Left colon (tissue), 2 donors: Measurements from ENCODE around the gene ASB13. TPM values are rescaled to one million over a fixed set of nuclear protein-coding genes. Genes with fewer than 3 reads are reported as not detected.
"Not testable (repeated sequence)": the region's sequence is repeated elsewhere in the genome, so short reads cannot be mapped to it uniquely, and the experiment has no call there.

Experiments
- ATAC-seq: fragments of 200-7000 bp; cut with Tn5 transposase; one replicate; pipeline ENCODE4 v1.9.1; 2020; ENCODE audit warnings: mild to moderate bottlenecking, moderate library complexity
- DNase-seq, 2 donors: peaks; one replicate each; pipeline ENCODE4 v3.0.0-alpha.2; 2020
- intact Hi-C, 2 donors: fragments of 100-400 bp; cut with DNase I in 1 of 2; cut with micrococcal nuclease in 1 of 2; formaldehyde crosslinking; loops; one replicate each; pipeline versions ENCODE4 v1.11.2 to v1.14.0; 2022; cut with DNase I, micrococcal nuclease
- total RNA-seq, 2 donors: library from RNA; stranded (reverse); fragmentation: NEBNext Ultra II Directional; extraction: Animal tissue kit (Norgen Biotek cat#: 25700); gene quantifications; one replicate each; pipeline ENCODE4 v1.2.1, GENCODE V29; 2021
- donor health status: DM: no; HTN: no; CAD: no.
- donor health status: DM: yes; HTN: yes; CAD: no.

Gene ASB13
- total RNA-seq, 2 donors from 2014 or later: 50.7 to 56.3 TPM

- intact Hi-C loops: no loop called here
- no peak for ATAC-seq
- DNase-seq: no peak
These were observed 36.3 kb downstream of the ASB13 start for GRCh38 chr10:5630112-5630436.

- ATAC-seq (peak; percentile 59), DNase-seq (peak; percentile 75 to 90)
- intact Hi-C loops: loop anchor here in 1 of 2 donors (5.0 kb wide), 1 partner anchor 187 kb away; no protein-coding TSS in a partner anchor
These were observed 36.9 kb downstream of the ASB13 start for GRCh38 chr10:5629303-5630111.

GRCh38 chr10:5628451-5629302 is 37.7 kb downstream of the ASB13 start:
- intact Hi-C loops: loop anchor here in 1 of 2 donors (5.0 kb wide), 1 partner anchor 186 kb away; no protein-coding TSS in a partner anchor
- DNase-seq: no peak
- ATAC-seq: peak; percentile 18

GRCh38 chr10:5627486-5628044 is 38.8 kb downstream of the ASB13 start:
- DNase-seq (no peak), ATAC-seq (no peak)
- intact Hi-C loops: loop anchor here in 1 of 2 donors (5.0 kb wide), 1 partner anchor 185 kb away; no protein-coding TSS in a partner anchor

GRCh38 chr10:5625992-5626777 is 40.2 kb downstream of the ASB13 start:
- DNase-seq: no peak
- ATAC-seq: peak; percentile 8
- intact Hi-C loops: loop anchor here (2.0 to 5.0 kb wide), 2 partner anchors 184 to 185 kb away; no protein-coding TSS in a partner anchor

GRCh38 chr10:5624701-5625100 is 41.7 kb downstream of the ASB13 start:
- intact Hi-C loops: loop anchor here (2.0 to 5.0 kb wide), 2 partner anchors 182 to 184 kb away; no protein-coding TSS in a partner anchor
- ATAC-seq: no peak
- no peak for DNase-seq

GRCh38 chr10:5623081-5623748 is 43.2 kb downstream of the ASB13 start:
- intact Hi-C loops: no loop called here
- peak; percentile 92 for ATAC-seq
- peak; percentile 91 to 96 for DNase-seq

- no peak for DNase-seq
- no peak for ATAC-seq
- intact Hi-C loops: no loop called here
These were observed 44.0 kb downstream of the ASB13 start for GRCh38 chr10:5622186-5622960.

- DNase-seq, ATAC-seq, intact Hi-C loops: not testable (repeated sequence)
These were observed 45.0 kb downstream of the ASB13 start for GRCh38 chr10:5621371-5621770.

- no peak for ATAC-seq
These were observed 45.4 kb downstream of the ASB13 start for GRCh38 chr10:5620966-5621365.

GRCh38 chr10:5620223-5620721 is 46.1 kb downstream of the ASB13 start:
- ATAC-seq (no peak), DNase-seq (no peak)
- intact Hi-C loops: no loop called here

More at GRCh38 chr10:5620966-5621365, 45.4 kb downstream of the ASB13 start:
- DNase-seq: no peak
- intact Hi-C loops: no loop called here

GRCh38 chr10:5619362-5620211 is 46.8 kb downstream of the ASB13 start:
- DNase-seq (no peak), ATAC-seq (no peak)
- intact Hi-C loops: loop anchor here in 1 of 2 donors (10.0 kb wide), 1 partner anchor 75 kb away; no protein-coding TSS in a partner anchor

- intact Hi-C loops: loop anchor here in 1 of 2 donors (10.0 kb wide), 1 partner anchor 74 kb away; no protein-coding TSS in a partner anchor
- DNase-seq: no peak
These were observed 47.6 kb downstream of the ASB13 start for GRCh38 chr10:5618829-5619228.

GRCh38 chr10:5618042-5618441 is 48.4 kb downstream of the ASB13 start:
- ATAC-seq (no peak), DNase-seq (no peak)
- intact Hi-C loops: loop anchor here in 1 of 2 donors (10.0 kb wide), 1 partner anchor 73 kb away; no protein-coding TSS in a partner anchor

More at GRCh38 chr10:5618829-5619228, 47.6 kb downstream of the ASB13 start:
- ATAC-seq: no peak

- no peak for ATAC-seq
These were observed 48.9 kb downstream of the ASB13 start for GRCh38 chr10:5617521-5617920.

GRCh38 chr10:5616836-5617235 is 49.6 kb downstream of the ASB13 start:
- no peak for DNase-seq
- intact Hi-C loops: loop anchor here in 1 of 2 donors (10.0 kb wide), 1 partner anchor 72 kb away; no protein-coding TSS in a partner anchor
- ATAC-seq: no peak

More at GRCh38 chr10:5617521-5617920, 48.9 kb downstream of the ASB13 start:
- intact Hi-C loops: loop anchor here in 1 of 2 donors (10.0 kb wide), 1 partner anchor 73 kb away; no protein-coding TSS in a partner anchor
- DNase-seq: no peak
